ENCODE data around the gene GPSM1. TPM values are rescaled to one million over a fixed set of nuclear protein-coding genes. Genes with fewer than 3 reads are reported as not detected.

Gene GPSM1
- polyA plus RNA-seq, 1 of the 3 experiments (the other 2 are of a cell fraction), result 26.7 TPM

DNA sequence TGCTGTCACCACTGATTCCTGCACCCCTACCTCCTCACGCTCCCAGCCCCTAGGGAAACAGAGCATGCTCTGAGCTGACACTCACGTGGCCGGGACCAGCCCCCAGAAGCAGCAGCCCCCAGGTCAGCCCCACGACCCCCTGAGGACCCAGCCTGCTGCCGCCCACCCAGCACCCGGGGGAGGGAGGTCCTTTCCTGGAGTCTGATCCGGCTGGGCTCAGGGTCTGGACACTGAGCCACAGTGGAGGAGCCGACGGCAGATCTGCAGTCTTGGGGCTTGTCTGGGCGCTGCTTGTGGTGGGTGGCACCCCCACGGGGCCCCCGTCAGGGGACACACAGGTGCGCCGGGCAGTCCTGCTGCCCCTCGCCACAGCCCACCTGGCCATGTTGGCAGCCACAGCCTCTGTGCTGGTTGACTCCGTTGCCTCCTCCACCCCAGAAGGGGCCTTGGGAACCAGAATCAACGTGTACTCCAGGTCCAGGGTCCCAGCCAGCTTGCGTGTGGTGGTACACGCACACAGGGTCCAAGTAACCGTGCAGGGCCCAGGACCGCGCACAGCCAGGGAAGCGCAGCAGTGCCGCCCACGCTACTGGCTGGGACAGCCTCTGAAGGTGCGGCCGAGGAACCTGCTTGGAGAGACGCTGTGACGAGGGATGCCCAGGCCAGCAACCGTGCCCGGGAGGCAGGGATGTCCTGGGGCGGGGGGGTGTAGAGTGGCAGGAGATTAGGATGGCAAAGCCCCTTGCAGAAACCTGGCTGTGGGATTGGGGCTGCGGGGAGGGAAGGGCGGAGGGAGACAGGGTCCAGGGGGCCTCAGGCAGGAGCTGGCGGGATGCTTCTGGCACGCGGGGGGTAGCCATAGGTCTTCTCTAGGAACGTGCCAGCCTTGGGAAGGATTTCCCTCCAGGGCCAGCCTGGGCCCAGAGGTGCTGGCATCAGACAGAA, 32.7 kb downstream of the GPSM1 start:
- TF ChIP-seq PBX3 (IDR thresholded peaks at IDR 0.05), result peak; percentile 3; the same call in 1 of the 2 replicates
- no peak for TF ChIP-seq GATA2 (CRISPR knock-in tag; IDR thresholded peaks at IDR 0.05)
- Histone ChIP-seq H3K9me3 (no peaks in the 10 kb centered on the region), H3K4me3 (ENCODE audit: low read depth in 2 of 2, low read length in 1 of 2) (no peak overlapping the region), H4K20me1 (ENCODE audit: insufficient read depth) (0 out of 2 replicates have a peak, but pooled peaks cover 3% of the 10 kb centered on the region), H3K27ac (ENCODE audit: low read depth in 2 of 2, low read length in 1 of 2) (peak overlapping the region in 1 of 2 experiments; percentile 96; a peak in 2 of 4 replicates), H3F3A (replicated peaks; ENCODE audit: insufficient read depth) (no peaks in the 10 kb centered on the region), H3K79me2 (ENCODE audit: insufficient read depth) (no peaks in the 10 kb centered on the region), H3K36me3 (replicated peaks in 1 of 2; ENCODE audit: control insufficient read depth in 1 of 2, insufficient read depth in 2 of 2, low read length in 1 of 2) (peaks cover 0 to 22% of the 10 kb centered on the region in 2 experiments), H3K9ac (no peak overlapping the region), H2AFZ (ENCODE audit: low read depth) (no peak overlapping the region), H3K4me1 (ENCODE audit: control insufficient read depth in 1 of 2, insufficient read depth in 2 of 2, low read depth in 1 of 2, low read length in 1 of 2) (peaks cover 0 to 54% of the 10 kb centered on the region in 2 experiments; a peak in 1 of 4 replicates), H3K27me3 (ENCODE audit: insufficient read depth) (no peaks in the 10 kb centered on the region), H3K4me2 (no peak overlapping the region), H3K9me2 (no peaks in the 10 kb centered on the region)
- 97% methylated on average over 16 of the region's 38 CpGs for whole genome bisulfite sequencing (ENCODE audit: low lambda C conversion rate)
- POLR2A ChIA-PET, result interaction anchor here (1.4 kb wide), 1 partner anchor 12 kb away, joined by 3 read pairs; no protein-coding TSS in a partner anchor
- DNase-seq, result no peak
- CTCF ChIA-PET, result interaction anchor here (1.6 to 6.8 kb wide), 5 partner anchors 9 to 48 kb away, joined by 5 to 65 read pairs (median 28); partner anchors contain the start of genes CARD9 and SNAPC4

DNA sequence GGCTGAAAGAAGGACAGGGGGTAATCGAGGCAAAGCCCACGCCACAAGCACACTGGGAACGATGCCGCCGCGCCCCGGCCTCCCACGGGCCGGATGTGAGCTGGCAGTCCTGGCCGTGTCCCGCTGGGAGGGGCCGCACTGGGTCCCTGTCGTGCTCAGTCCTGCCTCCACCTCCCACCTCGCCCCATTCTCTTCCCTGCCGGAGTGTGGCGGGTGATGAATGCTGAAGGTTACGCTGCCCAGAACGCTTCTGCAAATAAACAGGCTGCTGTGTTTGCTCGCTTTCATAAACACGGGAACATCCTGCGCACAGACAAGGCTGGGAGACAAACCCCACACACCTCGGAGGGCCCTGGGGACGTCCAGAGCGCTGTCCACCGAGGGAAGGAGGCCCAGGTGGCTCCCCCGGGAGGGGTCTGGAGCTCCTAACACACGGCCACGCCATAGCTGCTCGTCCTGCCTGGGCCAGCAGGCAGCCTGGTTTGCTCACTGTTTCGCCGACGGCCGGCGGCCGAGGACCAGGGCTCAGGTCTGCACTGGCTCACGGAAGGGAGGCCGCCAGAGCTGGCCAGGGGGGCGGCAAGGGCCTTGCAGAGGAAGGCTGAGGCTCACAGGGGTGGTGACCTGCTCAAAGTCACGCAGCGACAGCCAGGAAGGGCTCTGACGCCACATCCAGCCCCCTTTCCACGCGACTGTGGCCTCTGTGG, 33.9 kb downstream of the GPSM1 start:
- peak; percentile 69 for DNase-seq
- H3F3A ChIP-seq (replicated peaks; ENCODE audit: insufficient read depth), result no peaks in the 10 kb centered on the region
- TF ChIP-seq FOXJ3 (CRISPR knock-in tag; IDR thresholded peaks at IDR 0.05) (peak; percentile 71), RAD21 (IDR thresholded peaks at IDR 0.05; ENCODE audit: low read length) (no peak)
- no peak overlapping the region for H3K4me3 ChIP-seq (ENCODE audit: low read depth in 2 of 2, low read length in 1 of 2)
- 0 out of 2 replicates have a peak, but pooled peaks cover 3% of the 10 kb centered on the region for H4K20me1 ChIP-seq (ENCODE audit: insufficient read depth)
- H3K4me2 ChIP-seq, result no peak overlapping the region
- no peaks in the 10 kb centered on the region for H3K9me2 ChIP-seq
- ChIA-PET POLR2A (interaction anchor here (1.2 to 3.8 kb wide), 3 partner anchors 10 to 16 kb away, joined by 3 to 36 read pairs (median 8); partner anchors contain the start of gene CARD9), CTCF (interaction anchor here (0.6 to 6.8 kb wide), 8 partner anchors 10 to 227 kb away, joined by 3 to 65 read pairs (median 18); partner anchors contain the start of genes CARD9, GPSM1 and SNAPC4)
- no peak overlapping the region for H3K9ac ChIP-seq
- 86% methylated on average over 15 of the region's 43 CpGs for WGBS (ENCODE audit: low lambda C conversion rate)
- H3K27ac ChIP-seq (ENCODE audit: low read depth in 2 of 2, low read length in 1 of 2), result peak overlapping the region in 1 of 2 experiments; percentile 96; a peak in 2 of 4 replicates
- no peak overlapping the region for H2AFZ ChIP-seq (ENCODE audit: low read depth)
- H3K36me3 ChIP-seq (replicated peaks in 1 of 2; ENCODE audit: control insufficient read depth in 1 of 2, insufficient read depth in 2 of 2, low read length in 1 of 2), result peaks cover 0 to 17% of the 10 kb centered on the region in 2 experiments
- no peaks in the 10 kb centered on the region for H3K27me3 ChIP-seq (ENCODE audit: insufficient read depth)
- peaks cover 0 to 61% of the 10 kb centered on the region in 2 experiments; a peak in 1 of 4 replicates for H3K4me1 ChIP-seq (ENCODE audit: control insufficient read depth in 1 of 2, insufficient read depth in 2 of 2, low read depth in 1 of 2, low read length in 1 of 2)
- no peaks in the 10 kb centered on the region for H3K79me2 ChIP-seq (ENCODE audit: insufficient read depth)
- H3K9me3 ChIP-seq, result no peaks in the 10 kb centered on the region

Data from SK-N-SH (cell line).